Spleen (tissue), 11 donors: ENCODE results near the gene FIBCD1. TPM values are rescaled to one million over a fixed set of nuclear protein-coding genes. Genes with fewer than 3 reads are reported as not detected.

Experiments used
- DNase-seq: peaks from one replicate; pipeline ENCODE4 v3.0.0-alpha.2; 2020
- H3K27ac ChIP-seq, 8 donors: fragments of 200-600 bp; sonication (generic) in 7 of 8; 1 replicate in 4 of 8; 2 replicates in 4 of 8; pipeline versions ENCODE4 v1.5.0 to v1.8.0; 2016 to 2021; ENCODE audit warnings: inconsistent platforms in 4 of 8, mild to moderate bottlenecking in 4 of 8, moderate library complexity in 1 of 8
- H3K27me3 ChIP-seq, 7 donors: fragments of 200-600 bp; sonication (generic) in 6 of 7; replicated peaks in 1 of 7; 1 replicate in 4 of 7; 2 replicates in 3 of 7; pipeline versions ENCODE4 v1.5.0 to v1.8.0; 2016 to 2021; ENCODE audit warnings: inconsistent platforms in 3 of 7, mild to moderate bottlenecking in 1 of 7
- H3K36me3 ChIP-seq, 6 donors: fragments of 200-600 bp; sonication (generic) in 5 of 6; 1 replicate in 4 of 6; 2 replicates in 2 of 6; pipeline versions ENCODE4 v1.5.0 to v1.8.0; 2016 to 2021; ENCODE audit warnings: inconsistent platforms in 2 of 6
- H3K4me1 ChIP-seq, 6 donors: fragments of 200-600 bp; sonication (generic) in 5 of 6; 1 replicate in 3 of 6; 2 replicates in 3 of 6; pipeline versions ENCODE4 v1.5.0 to v1.8.0; 2016 to 2021; ENCODE audit warnings: inconsistent platforms in 3 of 6
- H3K4me3 ChIP-seq, 8 donors: fragments of 200-600 bp; sonication (generic) in 7 of 8; 1 replicate in 4 of 8; 2 replicates in 4 of 8; pipeline versions ENCODE4 v1.5.0 to v1.8.0; 2016 to 2021; ENCODE audit warnings: inconsistent platforms in 4 of 8, mild to moderate bottlenecking in 4 of 8, moderate library complexity in 2 of 8
- H3K9me3 ChIP-seq, 8 donors: fragments of 200-600 bp; sonication (generic) in 7 of 8; 1 replicate in 4 of 8; 2 replicates in 4 of 8; pipeline versions ENCODE4 v1.5.0 to v1.8.0; 2016 to 2021; ENCODE audit warnings: inconsistent platforms in 4 of 8
- POLR2A ChIP-seq, 3 donors: fragments of 450-650 bp; IDR thresholded peaks; one replicate each; pipeline ENCODE4 v1.5.1; 2017; ENCODE audit warnings: antibody characterized with exemption in 3 of 3, mild to moderate bottlenecking in 1 of 3
- POLR2AphosphoS5 ChIP-seq, 3 donors: sonication (generic); formaldehyde crosslinking; IDR thresholded peaks; one replicate each; pipeline ENCODE4 v1.5.1; 2017; ENCODE audit warnings: antibody characterized with exemption in 3 of 3
- WGBS, 5 donors: extraction: QIAGEN DNeasy Blood & Tissue Kit in 3 of 5; methylation state at CpG; one replicate each; pipeline versions ENCODE4 v1.1.5 to v1.1.7; 2013 to 2018; 5-methylcytosine and 5-hydroxymethylcytosine counted together
- intact Hi-C: fragments of 100-400 bp; cut with DNase I; formaldehyde crosslinking; loops from one replicate; pipeline ENCODE4 v1.15.0; 2023; ENCODE audit warnings: low total_unique reads
- polyA plus RNA-seq, 3 donors: library from polyadenylated mRNA; stranded (reverse); fragments of 200-250 nt; gene quantifications; one replicate each; pipeline ENCODE4 v1.2.1, GENCODE V29; 2013
- total RNA-seq, 7 donors: library from RNA; depleted of rRNA in 3 of 7; stranded (reverse); fragments of >200 nt in 3 of 7; fragmentation: NEBNext Ultra II Directional in 4 of 7; extraction: Animal tissue kit (Norgen Biotek cat#: 25700) in 4 of 7; gene quantifications; one replicate each; pipeline versions ENCODE4 v1.1.0 to v1.2.1, GENCODE V29; 2016 to 2021
- TF ChIP-seq, protein P1 (sequence below), 11 experiments: fragments of 200-600 bp in 7 of 11; fragments of 450-650 bp in 4 of 11; sonication (generic) in 4 of 11; IDR thresholded peaks in 8 of 11; conservative IDR thresholded peaks in 3 of 11; 1 replicate in 7 of 11; 2 replicates in 4 of 11; pipeline versions ENCODE4 v1.4.0 to v1.8.0; 2016 to 2021; ENCODE audit warnings: antibody characterized with exemption in 11 of 11, inconsistent platforms in 4 of 11, mild to moderate bottlenecking in 1 of 11
- donor health status: healthy with polysubstance abuse.
- donor health status: DM: no; HTN: no; CAD: no; lungs with moderate emphysema.
- donor health status: DM: no; HTN: no; CAD: no.
- donor health status: Bipolar disorder and iron deficiency.
- donor health status: healthy.
- donor health status: DM: no; HTN: no; CAD: no.
- donor health status: DM: yes; HTN: yes; CAD: no.

Gene FIBCD1
- total and polyA plus RNA-seq, 10 donors, result 0.02 to 0.51 (median 0.35) TPM; not detected in 3

DNA sequence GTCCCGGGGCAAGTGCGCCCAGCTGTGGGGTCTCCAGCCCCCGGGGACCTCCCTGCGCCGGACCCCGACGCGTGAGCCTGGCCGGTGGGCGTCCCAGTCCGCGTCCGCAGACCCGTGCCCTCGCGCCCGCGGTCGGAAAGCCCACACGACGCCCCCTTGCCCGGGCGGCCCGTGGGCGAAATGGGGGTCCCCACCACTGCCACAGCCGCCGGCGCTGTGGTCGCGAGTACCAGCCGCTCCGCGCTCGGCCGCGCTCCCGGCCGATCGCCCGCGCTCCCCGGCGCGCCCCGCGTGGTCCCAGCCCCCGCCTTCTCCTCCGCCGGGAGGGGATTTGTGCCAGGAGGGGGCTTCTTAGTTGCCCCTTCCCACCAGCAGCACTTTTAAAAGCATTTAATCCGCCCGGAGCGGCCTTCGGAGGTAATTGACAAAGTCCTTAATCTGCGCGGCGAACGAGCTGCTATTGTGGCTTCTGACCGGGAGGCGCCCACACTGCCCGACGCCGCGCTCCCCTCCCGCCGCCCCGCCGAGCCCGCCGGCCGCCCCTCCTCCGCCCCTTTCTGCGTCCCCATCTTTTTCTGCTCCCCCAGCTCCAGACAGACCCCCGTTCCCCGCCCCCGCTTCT, 469 bp upstream of the FIBCD1 start:
- DNase-seq, result no peak
- Histone ChIP-seq H3K9me3 (no peaks in the 10 kb centered on the region), H3K4me3 (peak overlapping the region; percentile 30 to 69 (median 48)), H3K27ac (no peak overlapping the region), H3K4me1 (peaks cover 15 to 55% (median 39%) of the 10 kb centered on the region in 6 donors), H3K27me3 (peaks cover 4 to 96% (median 76%) of the 10 kb centered on the region in 7 donors), H3K36me3 (no peaks in the 10 kb centered on the region)
- 1 to 2% (median 1%) methylated on average over 36 to 75 of the region's 75 CpGs for WGBS, 5 donors
- TF ChIP-seq POLR2AphosphoS5 (IDR thresholded peaks at IDR 0.05) (no peak), POLR2A (IDR thresholded peaks at IDR 0.05) (no peak)
- TF ChIP-seq, protein P1, sequence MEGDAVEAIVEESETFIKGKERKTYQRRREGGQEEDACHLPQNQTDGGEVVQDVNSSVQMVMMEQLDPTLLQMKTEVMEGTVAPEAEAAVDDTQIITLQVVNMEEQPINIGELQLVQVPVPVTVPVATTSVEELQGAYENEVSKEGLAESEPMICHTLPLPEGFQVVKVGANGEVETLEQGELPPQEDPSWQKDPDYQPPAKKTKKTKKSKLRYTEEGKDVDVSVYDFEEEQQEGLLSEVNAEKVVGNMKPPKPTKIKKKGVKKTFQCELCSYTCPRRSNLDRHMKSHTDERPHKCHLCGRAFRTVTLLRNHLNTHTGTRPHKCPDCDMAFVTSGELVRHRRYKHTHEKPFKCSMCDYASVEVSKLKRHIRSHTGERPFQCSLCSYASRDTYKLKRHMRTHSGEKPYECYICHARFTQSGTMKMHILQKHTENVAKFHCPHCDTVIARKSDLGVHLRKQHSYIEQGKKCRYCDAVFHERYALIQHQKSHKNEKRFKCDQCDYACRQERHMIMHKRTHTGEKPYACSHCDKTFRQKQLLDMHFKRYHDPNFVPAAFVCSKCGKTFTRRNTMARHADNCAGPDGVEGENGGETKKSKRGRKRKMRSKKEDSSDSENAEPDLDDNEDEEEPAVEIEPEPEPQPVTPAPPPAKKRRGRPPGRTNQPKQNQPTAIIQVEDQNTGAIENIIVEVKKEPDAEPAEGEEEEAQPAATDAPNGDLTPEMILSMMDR (IDR thresholded peaks at IDR 0.05 in 8 of 11, conservative IDR thresholded peaks at IDR 0.05 in 3 of 11), result no peak
- intact Hi-C loops, result loop anchor here (10.0 kb wide), 1 partner anchor 235 kb away; no protein-coding TSS in a partner anchor

DNA sequence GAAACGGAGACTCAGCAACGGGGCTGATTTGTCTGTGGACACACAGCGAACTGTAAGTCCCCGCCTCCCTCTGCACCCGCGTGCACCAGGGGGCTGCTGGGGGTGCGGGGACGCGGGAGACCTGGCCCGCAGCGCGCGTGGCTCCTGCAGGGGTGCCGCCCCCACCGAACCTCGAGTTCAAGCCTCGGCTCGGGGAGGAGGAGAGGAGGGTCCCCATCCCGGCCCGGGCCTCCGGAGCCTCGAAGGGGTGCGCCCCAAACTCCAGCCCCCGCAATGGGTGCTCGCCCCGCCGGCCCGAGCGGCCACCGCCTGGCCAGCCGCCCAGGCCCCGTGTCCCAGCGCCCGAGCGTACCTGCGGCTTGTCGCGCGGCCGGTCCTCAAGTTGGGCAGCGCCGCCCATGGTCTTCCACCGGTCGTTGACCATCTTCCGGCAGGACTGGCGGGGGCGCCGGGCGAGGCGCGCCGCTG, 829 bp downstream of the FIBCD1 start:
- intact Hi-C loops, result no loop called here
- WGBS, 5 donors, result 3 to 16% (median 7%) methylated on average over 6 to 52 of the region's 52 CpGs
- Histone ChIP-seq H3K36me3 (no peaks in the 10 kb centered on the region), H3K4me1 (peaks cover 15 to 55% (median 39%) of the 10 kb centered on the region in 6 donors), H3K27me3 (peaks cover 4 to 100% (median 89%) of the 10 kb centered on the region in 7 donors), H3K27ac (no peak overlapping the region), H3K9me3 (no peaks in the 10 kb centered on the region), H3K4me3 (peak overlapping the region in 5 of 8 donors; percentile 44 to 69 (median 48))
- no peak for TF ChIP-seq POLR2A (IDR thresholded peaks at IDR 0.05)
- TF ChIP-seq, protein P1 (IDR thresholded peaks at IDR 0.05 in 8 of 11, conservative IDR thresholded peaks at IDR 0.05 in 3 of 11), result no peak
- no peak for TF ChIP-seq POLR2AphosphoS5 (IDR thresholded peaks at IDR 0.05)
- no peak for DNase-seq

DNA sequence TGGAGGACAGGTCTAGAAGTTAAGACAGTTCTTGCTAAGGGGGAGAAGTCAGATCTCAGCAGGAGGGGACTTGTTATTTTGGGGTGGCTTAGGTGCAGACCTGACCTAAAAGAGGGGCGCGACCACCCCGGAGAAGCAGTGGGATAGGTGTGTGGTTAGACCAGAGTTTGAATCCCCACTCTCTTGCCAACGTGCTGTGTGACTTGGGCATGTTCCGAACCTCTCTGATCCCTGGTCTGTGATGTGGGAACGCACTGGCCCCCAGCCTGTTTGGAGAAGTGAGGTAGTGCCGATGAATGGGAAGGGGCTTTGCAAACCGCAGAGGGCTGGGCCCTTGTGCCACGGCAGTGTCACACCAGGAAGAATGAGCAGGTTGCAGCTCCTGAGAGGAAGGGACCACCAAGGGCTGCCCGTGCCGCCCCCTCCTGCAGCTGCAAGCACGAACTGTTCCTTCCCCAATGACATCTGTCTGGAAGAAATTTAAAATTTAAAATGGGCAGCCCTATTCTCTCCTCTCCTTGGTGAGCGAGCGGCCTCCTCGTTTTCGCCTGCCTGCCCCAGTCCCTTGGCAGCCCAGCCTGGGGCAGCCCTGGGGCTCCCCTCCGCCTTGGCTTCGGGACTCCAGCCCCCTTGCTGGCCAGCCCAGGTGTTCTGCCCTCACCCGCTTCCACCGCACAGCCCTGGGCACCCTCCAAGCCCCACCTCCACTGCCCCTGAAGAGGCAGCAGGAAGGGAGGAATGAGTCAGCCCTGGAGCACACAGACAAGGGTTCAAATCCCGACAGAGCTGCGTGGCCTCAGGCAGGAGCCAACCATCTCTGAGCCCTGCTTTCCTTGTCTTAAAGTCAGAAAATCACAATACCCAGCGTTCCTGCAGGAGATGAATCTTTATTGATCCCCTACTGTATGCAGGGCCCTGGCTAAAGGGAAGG, 1.6 kb downstream of the FIBCD1 start:
- 59 to 69% (median 63%) methylated on average over 19 to 23 of the region's 23 CpGs for WGBS, 5 donors
- no peaks in the 10 kb centered on the region for H3K9me3 ChIP-seq
- peak overlapping the region in 2 of 8 donors; percentile 48 to 69 for H3K4me3 ChIP-seq
- no peaks in the 10 kb centered on the region for H3K36me3 ChIP-seq
- peaks cover 4 to 100% (median 96%) of the 10 kb centered on the region in 7 donors for H3K27me3 ChIP-seq
- no peak overlapping the region for H3K27ac ChIP-seq
- no peak for TF ChIP-seq POLR2AphosphoS5 (IDR thresholded peaks at IDR 0.05)
- TF ChIP-seq POLR2A (IDR thresholded peaks at IDR 0.05), result no peak
- intact Hi-C loops, result no loop called here
- peaks cover 15 to 61% (median 39%) of the 10 kb centered on the region in 6 donors for H3K4me1 ChIP-seq
- no peak for DNase-seq

DNA sequence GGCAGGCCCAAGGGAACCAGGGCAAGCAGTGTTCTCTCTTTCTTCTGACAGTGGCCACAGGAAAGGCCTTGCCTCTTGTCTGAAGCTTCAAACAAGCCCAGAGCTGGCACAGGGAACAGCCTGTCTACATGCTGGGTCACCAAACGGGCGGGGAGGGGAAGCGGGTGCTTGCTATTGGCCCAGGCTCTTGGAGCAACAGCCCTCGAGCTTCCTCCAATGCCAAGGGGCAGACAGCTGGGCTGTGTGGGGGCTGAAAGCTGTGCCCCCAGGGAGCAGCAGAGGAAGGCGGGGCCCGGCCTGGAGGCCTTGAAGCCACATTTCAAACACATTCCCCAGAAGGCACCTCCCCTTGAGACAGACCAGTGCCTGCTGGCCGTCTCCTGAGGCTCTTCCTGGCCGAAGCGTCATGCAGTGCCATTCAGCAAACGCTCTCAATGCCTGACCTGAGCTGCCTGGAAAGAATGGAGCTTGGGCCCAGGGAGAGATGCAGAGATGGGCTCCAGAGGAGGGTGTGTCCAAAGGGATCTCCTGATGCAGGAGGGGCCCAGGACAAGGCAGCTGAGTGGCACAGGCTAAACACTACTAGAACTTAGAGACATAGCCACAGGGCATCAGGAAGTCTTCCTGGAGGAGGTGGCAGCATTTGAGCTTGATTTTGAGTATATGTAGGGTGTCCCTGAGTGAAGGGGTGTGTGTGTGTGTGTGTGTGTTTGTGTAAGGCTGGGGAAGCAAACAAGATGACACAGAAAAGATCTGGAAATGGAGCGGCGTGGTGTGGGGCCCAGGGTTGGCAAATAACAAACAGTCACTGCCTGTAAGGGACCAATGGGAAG, 2.5 kb downstream of the FIBCD1 start:
- 37 to 46% (median 42%) methylated on average over 7 to 12 of the region's 12 CpGs for WGBS, 5 donors
- peaks cover 4 to 100% (median 92%) of the 10 kb centered on the region in 7 donors for H3K27me3 ChIP-seq
- intact Hi-C loops, result no loop called here

More for the DNA sequence above, 2.5 kb downstream of the FIBCD1 start:
- peak overlapping the region in 4 of 8 donors; percentile 3 to 47 (median 16) for H3K27ac ChIP-seq
- no peaks in the 10 kb centered on the region for H3K9me3 ChIP-seq
- DNase-seq, result no peak
- H3K4me1 ChIP-seq, result peaks cover 15 to 61% (median 39%) of the 10 kb centered on the region in 6 donors
- peak in 2 of 3 donors; percentile 14 to 51 for TF ChIP-seq POLR2AphosphoS5 (IDR thresholded peaks at IDR 0.05)
- TF ChIP-seq, protein P1 (IDR thresholded peaks at IDR 0.05 in 8 of 11, conservative IDR thresholded peaks at IDR 0.05 in 3 of 11), result no peak
- no peak overlapping the region for H3K4me3 ChIP-seq
- no peaks in the 10 kb centered on the region for H3K36me3 ChIP-seq
